K562 (cell line): ENCODE results near the gene PSMD14. TPM values are rescaled to one million over a fixed set of nuclear protein-coding genes. Genes with fewer than 3 reads are reported as not detected.

Source experiments
- ATAC-seq: fragments of 200-7000 bp; cut with Tn5 transposase; 3 replicates; pipeline ENCODE4 v1.9.1; 2020; ENCODE audit warnings: moderate library complexity
- BruUV-seq: library from RNA; stranded (reverse); fragments of 400-500 nt; replicated peaks from 2 replicates; lab custom pipeline; 2021; lab: Mats Ljungman, UMichigan
- CTCF ChIA-PET: fragments of 300-600 bp; formaldehyde crosslinking; extraction: SDS; loops from one replicate; lab custom pipeline; 2021; ENCODE audit warnings: low intra/inter-chr PET ratio; lab: Yijun Ruan, JAX
- POLR2A ChIA-PET: fragments of 300-600, 350-650 bp; sonication (Branson Sonifier 250); formaldehyde crosslinking; extraction: SDS; loops from one replicate; lab custom pipeline; 2021; ENCODE audit warnings: antibody characterized with exemption, inconsistent platforms; lab: Yijun Ruan, JAX
- DNase-seq, 4 experiments: peaks; one replicate each; pipeline versions ENCODE4 v3.0.0 to v3.0.0-alpha.2; 2011 to 2018; ENCODE audit warnings: low spot score in 3 of 4, mixed read lengths in 3 of 4; ENCODE audit errors: extremely low read depth in 1 of 4
- FAIRE-seq: peaks from 2 replicates; lab custom pipeline; 2011; peaks lifted over from hg19 to GRCh38; lab: Jason Lieb, UNC
- H2AFZ ChIP-seq: 2 replicates; pipeline ENCODE4 v1.6.0; 2011; ENCODE audit warnings: low read depth, low read length, control low read depth, inconsistent platforms
- H3K27ac ChIP-seq: fragments of 200-600 bp; 3 replicates; pipeline ENCODE4 v1.8.0; 2011; ENCODE audit warnings: low read depth, mild to moderate bottlenecking, control low read depth, inconsistent platforms, low read length, moderate library complexity, mixed read lengths; ENCODE audit errors: extremely low read depth
- H3K27me3 ChIP-seq, 2 experiments: fragments of 300-600 bp in 1 of 2; 2 replicates in 1 of 2; 3 replicates in 1 of 2; pipeline versions ENCODE4 v1.6.0 to v1.8.0; 2011; ENCODE audit warnings: inconsistent platforms in 2 of 2, low read length in 2 of 2, mild to moderate bottlenecking in 1 of 2, mixed read lengths in 1 of 2, moderate library complexity in 1 of 2; ENCODE audit not compliant: control insufficient read depth in 2 of 2, insufficient read depth in 2 of 2
- H3K36me3 ChIP-seq: fragments of 300-600 bp; 3 replicates; pipeline ENCODE4 v1.8.0; 2011; ENCODE audit warnings: mild to moderate bottlenecking, low read length, inconsistent platforms; ENCODE audit not compliant: control insufficient read depth, insufficient read depth
- H3K4me1 ChIP-seq, 2 experiments: fragments of 200-600 bp in 1 of 2; replicated peaks in 1 of 2; 2 replicates in 1 of 2; 3 replicates in 1 of 2; pipeline versions ENCODE4 v1.5.1 to v1.8.0; 2011; ENCODE audit warnings: inconsistent platforms in 2 of 2, low read length in 2 of 2, mild to moderate bottlenecking in 1 of 2, mixed read lengths in 1 of 2, moderate library complexity in 1 of 2; ENCODE audit not compliant: control insufficient read depth in 2 of 2, insufficient read depth in 2 of 2
- H3K4me2 ChIP-seq: 2 replicates; pipeline ENCODE4 v1.6.1; 2011; ENCODE audit warnings: low read length, control low read depth, inconsistent platforms, mixed read lengths; ENCODE audit not compliant: insufficient read depth
- H3K4me3 ChIP-seq: fragments of 200-600 bp; sonication (generic), shearing (Covaris generic); 2 replicates; pipeline ENCODE4 v1.5.1; 2016; ENCODE audit warnings: control low read depth, inconsistent platforms
- H3K79me2 ChIP-seq: fragments of 200-600 bp; 3 replicates; pipeline ENCODE4 v1.8.0; 2011; ENCODE audit warnings: low read length, inconsistent platforms; ENCODE audit not compliant: control insufficient read depth, insufficient read depth
- H3K9ac ChIP-seq, 2 experiments: 2 replicates each; pipeline versions ENCODE4 v1.6.0 to v1.6.1; 2011; ENCODE audit warnings: low read depth in 2 of 2, low read length in 2 of 2, control low read depth in 1 of 2, inconsistent platforms in 1 of 2, mild to moderate bottlenecking in 1 of 2, mixed read lengths in 1 of 2; ENCODE audit not compliant: insufficient read depth in 1 of 2
- H3K9me1 ChIP-seq: one replicate; pipeline ENCODE4 v1.6.0; 2011; ENCODE audit warnings: inconsistent platforms, mild to moderate bottlenecking, low read length, moderate library complexity; ENCODE audit not compliant: control insufficient read depth, insufficient read depth
- H3K9me3 ChIP-seq: replicated peaks from 2 replicates; pipeline ENCODE4 v1.5.1; 2011; ENCODE audit warnings: low read depth, low read length, inconsistent platforms; ENCODE audit not compliant: control insufficient read depth, insufficient read depth
- H4K20me1 ChIP-seq: replicated peaks from 2 replicates; pipeline ENCODE4 v1.6.1; 2011; ENCODE audit warnings: low read length, inconsistent platforms, mixed read lengths; ENCODE audit not compliant: control insufficient read depth, insufficient read depth
- BACH1 ChIP-seq: fragments of 200-800 bp; sonication (Bioruptor generic); IDR thresholded peaks from 2 replicates; pipeline ENCODE4 v1.6.1; 2016; ENCODE audit warnings: missing genetic modification characterization, missing compliant biosample characterization
- DMBX1 ChIP-seq: fragments of 250-450 bp; sonication (Bioruptor Pico); IDR thresholded peaks from 2 replicates; pipeline ENCODE4 v1.8.0; 2022; ENCODE audit warnings: inconsistent platforms, mild to moderate bottlenecking, moderate library complexity, borderline replicate concordance
- FOXJ2 ChIP-seq: fragments of 200-800 bp; sonication (Bioruptor generic); IDR thresholded peaks from 2 replicates; pipeline ENCODE4 v1.6.1; 2016; ENCODE audit warnings: missing genetic modification characterization, missing compliant biosample characterization
- GABPB2 ChIP-seq: fragments of 250-450 bp; sonication (Bioruptor Pico); conservative IDR thresholded peaks from 2 replicates; pipeline ENCODE4 v1.5.1; 2021; ENCODE audit warnings: mild to moderate bottlenecking
- JUN ChIP-seq, 2 experiments: sonication (generic) in 1 of 2; formaldehyde crosslinking in 1 of 2; IDR thresholded peaks; 2 replicates each; pipeline versions ENCODE4 v1.6.1 to v1.8.0; 2012 to 2022; ENCODE audit warnings: borderline replicate concordance in 2 of 2, mild to moderate bottlenecking in 2 of 2, improper control_type of control experiment in 1 of 2, low read depth in 1 of 2, low read length in 1 of 2, missing genetic modification reagents in 1 of 2
- MBD1 ChIP-seq: fragments of 250-450 bp; sonication (Bioruptor Pico); IDR thresholded peaks from 2 replicates; pipeline ENCODE4 v1.8.0; 2022; ENCODE audit warnings: inconsistent platforms
- TFAM ChIP-seq: fragments of 250-450 bp; sonication (Bioruptor Pico); conservative IDR thresholded peaks from 2 replicates; pipeline ENCODE4 v1.5.0; 2021; ENCODE audit warnings: mild to moderate bottlenecking, moderate library complexity
- ZKSCAN1 ChIP-seq: fragments of 150-350 bp; IDR thresholded peaks from 2 replicates; pipeline ENCODE4 v1.6.1; 2016; ENCODE audit warnings: low read depth, low read length
- ZNF133 ChIP-seq: fragments of 250-450 bp; sonication (Bioruptor Pico); IDR thresholded peaks from 2 replicates; pipeline ENCODE4 v1.4.0; 2020; ENCODE audit warnings: mild to moderate bottlenecking
- WGBS: fragments of 100-300 bp; shearing (Covaris generic); methylation state at CpG from one replicate; pipeline ENCODE4 v1.1.6; 2016; ENCODE audit warnings: low coverage, mixed read lengths; ENCODE audit not compliant: insufficient coverage; ENCODE audit errors: missing lambda C conversion rate; 5-methylcytosine and 5-hydroxymethylcytosine counted together
- in situ Hi-C: fragments of 300-500 bp; cut with MboI; formaldehyde crosslinking; loops from 4 replicates; pipeline ENCODE4 v1.15.0; 2018; ENCODE audit warnings: inconsistent platforms, mixed read lengths
- intact Hi-C: fragments of 100-400 bp; cut with micrococcal nuclease; formaldehyde crosslinking; loops from 2 replicates; pipeline ENCODE4 v1.14.2; 2022
- polyA plus RNA-seq, 8 experiments: library from polyadenylated mRNA; depleted of rRNA in 4 of 8; stranded (reverse) in 5 of 8; unstranded in 3 of 8; fragments of >200 nt; fragmentation: Nextera tagmentation in 2 of 8; fragmentation: Illumina TruSeq in 1 of 8; extraction: Ambion mirVana in 2 of 8; extraction: Trizol in 1 of 8; gene quantifications; 2 replicates each; pipeline versions ENCODE4 v1.2.1 to v1.2.3, GENCODE V29; 2011 to 2014; ENCODE audit warnings: inconsistent platforms in 1 of 8, missing spikeins in 1 of 8
- total RNA-seq, 7 experiments: library from RNA; depleted of rRNA in 6 of 7; stranded (reverse); fragments of >200 nt in 6 of 7; fragmentation: Illumina TruSeq in 2 of 7; extraction: Trizol in 2 of 7; gene quantifications; 2 replicates each; pipeline versions ENCODE4 v1.2.1 to v1.2.3, GENCODE V29; 2011 to 2021; ENCODE audit warnings: low replicate concordance in 1 of 7
- TF ChIP-seq, protein P1 (sequence below): fragments of 250-450 bp; sonication (Bioruptor Pico); IDR thresholded peaks from 2 replicates; pipeline ENCODE4 v1.8.0; 2022; ENCODE audit warnings: moderate library complexity, mild to moderate bottlenecking, inconsistent platforms

PSMD14 gene
- total and polyA plus RNA-seq, 9 of the 15 experiments (the other 6 are each of a cell fraction or from before 2014, with no cell fraction given): 151 to 515 (median 228) TPM

- H2AFZ ChIP-seq: no peak overlapping the region
- intact Hi-C loops: loop anchor here (5.0 kb wide), 1 partner anchor 111 kb away; the partner anchor contains the start of gene PSMD14
- H3K9me1 ChIP-seq: no peaks in the 10 kb centered on the region
- peak overlapping the region in 1 of 2 experiments; percentile 84; a peak in 2 of 4 replicates for H3K9ac ChIP-seq
- ChIA-PET POLR2A (no interaction called here), CTCF (no interaction called here)
- TF ChIP-seq ZKSCAN1 (no peak), BACH1 (tag) (no peak), FOXJ2 (tag) (no peak), TFAM (CRISPR knock-in tag) (no peak), JUN (IDR thresholded peaks at IDR 0.05; ENCODE audit: borderline replicate concordance, low read depth, low read length) (no peak), JUN (CRISPR knock-in tag; IDR thresholded peaks at IDR 0.05; ENCODE audit: borderline replicate concordance) (no peak), ZNF133 (CRISPR knock-in tag) (no peak), GABPB2 (CRISPR knock-in tag) (no peak), DMBX1 (CRISPR knock-in tag) (no peak), MBD1 (no peak)
- TF ChIP-seq, protein P1, sequence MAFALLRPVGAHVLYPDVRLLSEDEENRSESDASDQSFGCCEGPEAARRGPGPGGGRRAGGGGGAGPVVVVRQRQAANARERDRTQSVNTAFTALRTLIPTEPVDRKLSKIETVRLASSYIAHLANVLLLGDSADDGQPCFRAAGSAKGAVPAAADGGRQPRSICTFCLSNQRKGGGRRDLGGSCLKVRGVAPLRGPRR: no peak
- BruUV-seq: no TSS peak
- no peaks in the 10 kb centered on the region for H3K36me3 ChIP-seq
- ATAC-seq: no peak
- no peak overlapping the region for H3K4me3 ChIP-seq
- H3K27me3 ChIP-seq: peaks cover 60 to 66% of the 10 kb centered on the region in 2 experiments
- H3K4me1 ChIP-seq: peaks cover 8 to 28% of the 10 kb centered on the region in 2 experiments; a peak in 4 of 5 replicates
- H3K79me2 ChIP-seq: no peaks in the 10 kb centered on the region
- no peak for FAIRE-seq
- no peaks in the 10 kb centered on the region for H3K9me3 ChIP-seq
- in situ Hi-C loops: no loop called here
- H3K27ac ChIP-seq: no peak overlapping the region
- WGBS: 3% methylated on average over 14 of the region's 15 CpGs
- no peak overlapping the region; the same call in 1 of the 2 replicates for H3K4me2 ChIP-seq
- no peaks in the 10 kb centered on the region for H4K20me1 ChIP-seq
- no peak for DNase-seq
Measured at GRCh38 chr2:161418275-161418714, 110.1 kb downstream of the PSMD14 start.
